Stimulated activated CD4-positive, alpha-beta T cell treated with anti-CD3 and anti-CD28 coated beads, Interleukin-15, amount 100 ng/mL, for 48 hours (primary cell): Measurements from ENCODE around the gene TENM3.

ENCODE experiments used
- DNase-seq, 2 donors: peaks; one replicate each; pipeline ENCODE4 v3.0.0-alpha.2; 2020; ENCODE audit warnings: low read depth in 2 of 2

TENM3 gene

GRCh38 chr4:182449186-182449929 lies 206.2 kb downstream of the TENM3 start:
- DNase-seq, result no peak

GRCh38 chr4:182449930-182450439 lies 206.8 kb downstream of the TENM3 start:
- DNase-seq, result no peak

DNA sequence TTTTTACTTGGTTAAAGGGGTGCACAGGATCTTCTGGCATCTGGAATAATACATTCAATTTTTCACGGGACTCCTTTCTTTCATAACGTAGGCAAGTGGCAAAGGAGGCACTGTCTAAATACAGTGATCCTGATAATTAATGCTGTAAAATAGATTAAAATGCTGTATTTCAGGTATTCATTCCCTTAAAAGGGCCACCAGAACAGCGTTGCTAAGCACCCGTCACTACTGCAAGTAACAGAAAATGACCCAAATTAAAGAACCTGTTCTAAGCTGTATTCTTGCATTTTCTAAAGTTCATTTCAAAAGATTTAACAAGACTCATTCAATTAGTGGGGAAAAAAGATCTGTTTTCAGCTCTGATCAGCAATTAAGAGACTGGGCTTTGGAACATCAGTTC lies 208.2 kb downstream of the TENM3 start:
- no peak for DNase-seq

DNA sequence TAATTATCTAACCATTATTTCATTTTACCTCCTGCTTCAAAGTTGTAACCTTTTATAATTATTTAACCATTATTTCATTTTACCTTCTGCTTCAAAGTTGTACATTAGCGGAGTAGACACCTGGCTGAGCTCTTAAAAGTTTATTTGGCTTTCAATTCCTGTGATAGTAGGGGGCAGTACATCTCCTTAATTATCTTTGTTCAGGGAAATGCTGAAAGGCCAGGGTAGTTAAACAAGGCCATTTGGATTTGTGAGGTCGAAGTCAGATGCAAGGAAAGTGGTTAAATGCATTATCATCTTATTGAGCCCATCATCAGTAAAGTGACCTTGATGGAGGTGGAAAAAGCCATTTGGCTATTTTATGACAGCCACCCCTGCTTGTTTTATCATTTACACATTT lies 210.6 kb downstream of the TENM3 start:
- no peak for DNase-seq

DNA sequence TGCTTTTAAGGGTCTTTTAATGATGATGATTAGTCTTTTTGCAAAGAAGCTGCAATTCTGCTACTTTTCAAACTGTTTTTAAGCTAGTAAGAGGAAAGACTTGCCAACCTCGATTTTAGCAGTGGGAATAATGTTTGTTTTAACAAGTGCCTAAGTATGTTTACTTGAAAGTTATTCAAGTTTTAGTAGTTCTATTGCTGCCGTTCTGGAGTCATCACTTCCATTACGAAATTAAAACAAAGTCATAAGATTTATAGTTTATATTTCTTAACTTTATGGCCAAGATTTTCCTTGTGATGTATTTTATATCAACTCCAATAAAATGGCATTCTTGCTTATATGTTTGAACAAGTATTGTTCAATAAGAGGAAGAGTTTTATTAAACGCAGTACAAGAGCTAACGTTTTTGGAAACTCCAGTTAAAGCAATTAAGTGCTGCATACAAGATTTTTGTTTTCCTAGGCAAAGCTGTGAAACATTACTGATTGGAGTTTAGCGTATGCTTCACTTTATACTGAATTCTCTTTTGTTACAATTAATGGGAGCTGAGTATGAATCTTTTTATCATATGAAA lies 211.3 kb downstream of the TENM3 start:
- no peak for DNase-seq

DNA sequence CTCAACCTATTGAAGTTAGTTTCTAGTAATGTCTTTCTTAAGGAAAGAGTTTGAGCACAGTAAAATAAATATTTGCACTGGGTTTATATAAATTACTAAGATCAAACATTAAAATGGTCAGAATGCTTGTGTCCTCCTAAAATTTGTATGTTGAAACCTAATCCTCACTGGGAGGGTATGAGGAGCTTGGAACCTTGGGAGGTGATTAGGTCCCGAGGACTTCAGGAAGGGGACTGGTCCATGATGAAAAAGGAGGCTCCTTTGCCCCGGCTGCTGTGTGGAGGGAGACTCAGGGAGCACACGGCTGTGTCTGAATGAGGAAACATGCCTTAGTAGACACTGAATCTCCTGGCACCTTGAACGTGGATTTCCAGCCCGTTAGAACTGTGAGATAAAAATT lies 221.9 kb downstream of the TENM3 start:
- DNase-seq, result no peak

- no peak for DNase-seq
These were observed 222.8 kb downstream of the TENM3 start for GRCh38 chr4:182465979-182466378.

- DNase-seq, result no peak
These were observed 227.0 kb downstream of the TENM3 start for GRCh38 chr4:182470215-182470614.

- no peak for DNase-seq
These were observed 232.3 kb downstream of the TENM3 start for GRCh38 chr4:182475539-182475938.

DNA sequence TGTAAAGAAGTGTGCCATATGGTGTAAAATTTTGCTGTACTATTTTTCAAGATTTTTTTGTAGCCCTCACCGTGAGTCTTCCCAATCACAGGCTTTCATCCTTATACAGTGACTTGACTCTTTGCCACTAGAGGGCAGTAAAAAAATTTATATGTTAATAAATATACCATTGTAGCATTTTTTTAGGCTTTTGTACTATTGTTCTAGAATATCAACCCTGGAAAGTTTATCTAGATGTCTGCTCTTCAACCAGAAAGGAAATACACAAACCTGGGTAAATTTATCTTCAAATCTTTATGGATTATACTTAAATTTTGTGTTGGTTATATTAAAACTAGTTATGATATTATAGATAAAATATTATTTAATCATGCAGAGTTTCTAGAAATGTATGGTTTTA lies 235.3 kb downstream of the TENM3 start:
- DNase-seq, result no peak

DNA sequence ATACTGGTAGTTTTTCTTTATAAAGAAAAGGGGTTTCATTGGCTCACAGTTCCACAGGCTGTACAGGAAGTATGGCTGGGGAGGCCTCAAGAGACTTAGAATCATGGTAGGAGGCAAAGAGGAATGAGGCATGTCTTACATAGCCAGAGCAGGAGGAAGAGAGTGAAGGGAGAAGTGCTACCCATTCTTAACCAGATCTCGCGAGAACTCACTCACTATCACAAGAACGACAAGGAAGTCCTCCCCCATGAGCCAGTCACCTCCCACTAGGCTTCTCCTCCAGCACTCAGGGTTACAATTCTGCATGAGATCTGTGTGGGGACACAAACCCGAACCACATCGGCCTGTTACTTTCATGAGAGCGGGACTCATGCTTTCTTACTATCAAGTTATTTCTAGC lies 240.5 kb downstream of the TENM3 start:
- no peak for DNase-seq

GRCh38 chr4:182486881-182487280 lies 243.7 kb downstream of the TENM3 start:
- DNase-seq, result no peak

GRCh38 chr4:182488896-182489295 lies 245.7 kb downstream of the TENM3 start:
- no peak for DNase-seq

DNA sequence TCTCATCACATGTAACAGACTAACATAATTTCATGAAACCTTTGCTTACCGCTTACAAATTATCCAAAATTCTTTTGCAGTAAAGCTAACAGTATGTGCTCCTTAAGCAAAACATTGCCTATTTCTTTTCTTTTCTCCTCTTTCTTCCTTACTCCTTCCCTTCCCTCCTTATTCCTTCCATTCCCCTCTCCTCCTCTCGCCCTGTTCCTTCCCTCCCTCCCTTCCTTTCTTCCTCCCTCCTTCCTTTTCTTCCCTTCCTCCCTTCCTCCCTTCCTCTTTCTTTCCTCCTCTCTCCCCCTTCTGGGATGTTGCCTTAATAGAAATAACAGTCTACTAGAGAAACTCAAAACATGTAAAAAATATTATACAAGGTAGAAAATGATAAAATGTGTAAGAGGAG lies 246.4 kb downstream of the TENM3 start:
- DNase-seq, result no peak

GRCh38 chr4:182491719-182492118 lies 248.5 kb downstream of the TENM3 start:
- DNase-seq, result no peak

DNA sequence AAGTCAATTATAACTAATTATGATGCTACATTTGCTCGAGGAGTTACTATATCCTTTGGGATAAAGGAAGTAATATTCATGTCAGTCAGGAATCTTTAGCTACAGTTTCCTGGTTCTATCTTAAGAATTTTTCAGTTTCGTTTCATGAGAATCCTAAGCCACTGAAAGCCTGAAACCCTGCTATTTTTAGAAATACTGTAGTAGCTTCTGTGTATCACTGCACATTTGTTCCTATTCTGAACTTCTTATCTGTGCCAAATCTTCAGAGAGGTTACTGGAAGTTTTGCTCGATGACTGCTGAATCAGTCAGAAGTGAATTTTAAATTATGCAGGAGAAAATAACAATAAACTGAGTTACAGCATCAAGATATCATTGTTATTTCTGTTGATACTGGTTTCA lies 249.2 kb downstream of the TENM3 start:
- DNase-seq, result no peak

DNA sequence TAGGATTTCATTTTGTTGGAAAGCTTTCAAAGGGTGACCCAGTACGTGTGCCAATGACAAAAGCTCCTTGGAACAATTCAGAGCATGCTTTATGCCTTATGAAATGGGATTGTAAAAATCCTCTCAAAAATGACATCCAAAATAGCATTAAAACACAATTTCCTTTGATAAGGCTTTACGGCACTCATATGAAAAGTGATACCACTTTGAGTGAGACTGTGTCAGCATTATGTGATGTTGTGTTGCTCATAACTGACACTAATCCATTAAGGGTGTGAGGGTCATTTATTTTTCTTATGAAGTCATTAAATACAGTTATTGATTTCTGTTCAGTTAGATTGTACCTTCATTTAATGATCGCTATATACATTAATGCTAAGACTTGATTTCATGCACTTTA lies 250.2 kb downstream of the TENM3 start:
- no peak for DNase-seq

GRCh38 chr4:182494103-182494502 lies 250.9 kb downstream of the TENM3 start:
- no peak for DNase-seq

DNA sequence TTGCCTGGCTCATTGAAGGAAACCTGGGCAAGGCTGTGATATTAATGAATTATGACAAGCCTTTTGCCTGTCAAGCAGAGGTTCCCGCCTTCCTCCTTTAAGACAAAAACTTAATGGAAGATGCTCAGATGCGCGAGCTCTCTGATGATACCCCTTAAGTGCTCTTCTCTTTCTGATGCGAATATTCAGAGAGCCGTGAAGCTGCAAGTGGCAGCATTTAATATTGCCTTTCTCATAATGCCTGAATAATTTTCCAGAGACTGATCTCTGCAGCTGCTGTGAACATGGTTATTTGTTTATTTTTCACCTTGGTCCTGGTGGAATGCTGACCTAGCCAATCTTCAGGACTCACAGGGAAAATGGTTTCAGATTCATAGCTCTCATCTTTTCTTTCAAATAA lies 251.8 kb downstream of the TENM3 start:
- DNase-seq, result no peak

DNA sequence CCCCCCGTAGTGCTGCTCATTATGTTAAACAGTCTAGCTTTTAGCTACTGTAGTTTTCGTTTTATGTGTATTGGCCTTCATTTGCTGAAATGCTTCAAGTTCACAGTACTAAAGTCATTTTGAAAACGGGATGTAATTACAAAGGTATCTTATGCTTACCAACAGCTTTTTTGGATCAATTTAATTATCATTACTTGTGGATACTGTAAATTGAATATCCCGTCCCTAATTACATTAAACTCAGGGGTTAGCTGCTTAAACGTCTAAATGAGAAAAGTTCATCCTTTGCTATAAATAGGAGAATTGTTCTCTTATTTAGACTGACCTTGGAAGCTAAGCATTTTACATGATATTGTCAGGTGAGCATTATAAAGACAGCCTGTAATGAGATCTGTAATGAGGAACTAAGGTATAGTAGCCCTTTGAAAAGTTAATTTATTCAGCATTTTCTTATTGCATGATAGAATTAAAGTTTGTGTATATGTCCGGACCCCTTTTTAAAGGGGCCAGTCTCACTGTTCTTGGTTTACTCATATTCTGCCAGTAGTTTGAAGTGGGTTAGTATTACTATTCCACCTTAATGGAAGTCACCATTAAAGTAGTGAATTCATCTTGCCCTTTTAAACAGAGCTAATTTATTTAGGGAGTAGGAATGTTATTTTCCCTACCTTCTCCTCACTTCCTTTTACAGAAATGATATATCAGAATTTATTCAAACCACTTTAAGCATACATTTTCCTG lies 252.6 kb downstream of the TENM3 start:
- no peak for DNase-seq

- DNase-seq, result no peak
These were observed 253.2 kb downstream of the TENM3 start for GRCh38 chr4:182496408-182496807.

DNA sequence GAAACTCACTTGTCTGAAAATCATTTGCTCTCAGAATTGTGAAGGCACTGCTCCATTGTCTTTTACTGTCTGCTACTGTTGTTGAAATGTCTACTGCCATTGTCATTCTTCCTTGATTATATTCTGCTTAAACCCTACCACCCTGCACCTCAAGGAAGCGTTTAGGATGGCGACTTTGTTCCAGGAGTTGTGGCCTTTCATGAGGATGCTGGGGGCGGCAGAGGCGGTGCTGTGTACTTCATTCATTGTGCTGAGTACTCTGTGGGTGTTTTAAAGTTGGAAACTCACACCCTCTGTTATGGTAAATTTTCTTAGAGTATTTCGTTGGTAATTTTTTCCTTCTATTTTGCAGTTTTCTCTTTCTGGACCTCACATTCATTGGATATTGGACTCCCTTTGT lies 258.9 kb downstream of the TENM3 start:
- no peak for DNase-seq

DNA sequence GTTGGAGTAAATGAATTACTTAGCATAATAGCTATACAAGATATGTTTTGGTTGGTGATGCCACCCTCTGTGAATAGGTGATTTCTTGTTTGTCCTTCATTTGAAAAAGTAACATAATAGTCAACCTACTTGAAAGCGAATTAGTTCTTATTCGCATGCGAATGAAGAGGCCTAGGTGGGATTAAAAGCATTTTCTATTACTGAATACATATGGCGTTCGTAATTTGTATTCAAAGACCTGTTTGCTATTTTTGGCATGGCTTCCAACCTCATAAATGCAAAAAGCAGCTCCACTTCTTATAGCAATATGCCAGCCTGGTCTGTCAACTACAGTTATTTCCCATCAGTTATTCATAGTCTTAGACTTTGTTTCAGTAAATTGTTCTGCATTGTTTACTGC lies 261.3 kb downstream of the TENM3 start:
- DNase-seq, result no peak
